ENCODE data around the gene OR51M1. TPM values are rescaled to one million over a fixed set of nuclear protein-coding genes. Genes with fewer than 3 reads are reported as not detected.
"Not testable (repeated sequence)": the region's sequence is repeated elsewhere in the genome, so short reads cannot be mapped to it uniquely, and the experiment has no call there.

The OR51M1 gene
- not detected for total RNA-seq
- not detected for polyA plus RNA-seq

GRCh38 chr11:5383576-5383975 is at the start of gene OR51M1:
OR51M1 (plus strand) TSS chr11:5383812; CDS start chr11:5389399, 5,587 bp downstream.
- no peak for DNase-seq
- no peak for ATAC-seq (ENCODE audit: low read depth in 2 of 2)
- H3K27ac ChIP-seq (ENCODE audit: insufficient read depth, low read length, poor library complexity, severe bottlenecking) = no peak within 1 kb of the TSS
- peaks cover 9% of the 10 kb centered on the region for H3K27me3 Mint-ChIP-seq
- no peak within 1 kb of the TSS for H3K4me3 ChIP-seq (ENCODE audit: low read depth, low read length)
- peaks cover 0 to 5% (median 0%) of the 10 kb centered on the region in 7 donors for H3K9me3 Mint-ChIP-seq
- H3K36me3 Mint-ChIP-seq = no peaks in the 10 kb centered on the region
- no peaks in the 10 kb centered on the region for H3K4me1 Mint-ChIP-seq
- no peak within 1 kb of the TSS for H3K27ac Mint-ChIP-seq
- no peaks in the 10 kb centered on the region for H3K9me3 ChIP-seq (ENCODE audit: control insufficient read depth in 2 of 2, low read length in 2 of 2)
- H3K4me1 ChIP-seq (ENCODE audit: control insufficient read depth, insufficient read depth, low read length, poor library complexity, severe bottlenecking) = no peaks in the 10 kb centered on the region
- no peaks in the 10 kb centered on the region for H3K36me3 ChIP-seq (ENCODE audit: control insufficient read depth, insufficient read depth, low read length)
- no peak within 1 kb of the TSS for H3K4me3 Mint-ChIP-seq
- H3K27me3 ChIP-seq (ENCODE audit: control insufficient read depth, insufficient read depth, low read length) = no peaks in the 10 kb centered on the region

- Histone ChIP-seq H3K4me3 (ENCODE audit: low read depth, low read length) (no peak overlapping the region), H3K36me3 (ENCODE audit: control insufficient read depth, insufficient read depth, low read length) (no peaks in the 10 kb centered on the region), H3K4me1 (ENCODE audit: control insufficient read depth, insufficient read depth, low read length, poor library complexity, severe bottlenecking) (no peaks in the 10 kb centered on the region), H3K27me3 (ENCODE audit: control insufficient read depth, insufficient read depth, low read length) (no peaks in the 10 kb centered on the region), H3K27ac (ENCODE audit: insufficient read depth, low read length, poor library complexity, severe bottlenecking) (no peak overlapping the region), H3K9me3 (ENCODE audit: control insufficient read depth in 2 of 2, low read length in 2 of 2) (no peaks in the 10 kb centered on the region)
- Mint-ChIP-seq H3K36me3 (no peaks in the 10 kb centered on the region), H3K9me3 (peaks cover 0 to 6% (median 0%) of the 10 kb centered on the region in 7 donors), H3K4me1 (no peaks in the 10 kb centered on the region), H3K27me3 (no peaks in the 10 kb centered on the region), H3K27ac (no peak overlapping the region), H3K4me3 (no peak overlapping the region)
- ATAC-seq (ENCODE audit: low read depth in 2 of 2) (no peak), DNase-seq (no peak)
Observed at GRCh38 chr11:5335170-5335569, 48.4 kb upstream of the OR51M1 start.

- Histone ChIP-seq H3K4me1 (ENCODE audit: control insufficient read depth, insufficient read depth, low read length, poor library complexity, severe bottlenecking) (no peaks in the 10 kb centered on the region), H3K9me3 (ENCODE audit: control insufficient read depth in 2 of 2, low read length in 2 of 2) (no peaks in the 10 kb centered on the region), H3K27me3 (ENCODE audit: control insufficient read depth, insufficient read depth, low read length) (no peaks in the 10 kb centered on the region), H3K27ac (ENCODE audit: insufficient read depth, low read length, poor library complexity, severe bottlenecking) (no peak overlapping the region), H3K36me3 (ENCODE audit: control insufficient read depth, insufficient read depth, low read length) (no peaks in the 10 kb centered on the region), H3K4me3 (ENCODE audit: low read depth, low read length) (no peak overlapping the region)
- Mint-ChIP-seq H3K27me3 (no peaks in the 10 kb centered on the region), H3K9me3 (peaks cover 0 to 6% (median 0%) of the 10 kb centered on the region in 7 donors), H3K4me3 (no peak overlapping the region), H3K27ac (no peak overlapping the region), H3K4me1 (no peaks in the 10 kb centered on the region), H3K36me3 (no peaks in the 10 kb centered on the region)
- DNase-seq (no peak), ATAC-seq (ENCODE audit: low read depth in 2 of 2) (no peak)
Observed at GRCh38 chr11:5336331-5336730, 47.3 kb upstream of the OR51M1 start.

GRCh38 chr11:5337253-5337652 is 46.4 kb upstream of the OR51M1 start:
- not testable (repeated sequence) for H3K9me3 Mint-ChIP-seq; H3K27me3 ChIP-seq (ENCODE audit: control insufficient read depth, insufficient read depth, low read length); H3K4me3 ChIP-seq (ENCODE audit: low read depth, low read length); H3K27me3 Mint-ChIP-seq; H3K36me3 Mint-ChIP-seq; H3K9me3 ChIP-seq (ENCODE audit: control insufficient read depth in 2 of 2, low read length in 2 of 2); H3K27ac Mint-ChIP-seq; H3K4me3 Mint-ChIP-seq; H3K27ac ChIP-seq (ENCODE audit: insufficient read depth, low read length, poor library complexity, severe bottlenecking); H3K36me3 ChIP-seq (ENCODE audit: control insufficient read depth, insufficient read depth, low read length); H3K4me1 Mint-ChIP-seq; DNase-seq; ATAC-seq (ENCODE audit: low read depth in 2 of 2); H3K4me1 ChIP-seq (ENCODE audit: control insufficient read depth, insufficient read depth, low read length, poor library complexity, severe bottlenecking)

GRCh38 chr11:5339771-5340322 is 43.8 kb upstream of the OR51M1 start:
- no peak overlapping the region for H3K27ac ChIP-seq (ENCODE audit: insufficient read depth, low read length, poor library complexity, severe bottlenecking)
- no peak overlapping the region for H3K4me3 Mint-ChIP-seq
- H3K9me3 ChIP-seq (ENCODE audit: control insufficient read depth in 2 of 2, low read length in 2 of 2) = no peaks in the 10 kb centered on the region
- H3K27me3 Mint-ChIP-seq = no peaks in the 10 kb centered on the region
- H3K4me1 ChIP-seq (ENCODE audit: control insufficient read depth, insufficient read depth, low read length, poor library complexity, severe bottlenecking) = no peaks in the 10 kb centered on the region
- no peak overlapping the region for H3K4me3 ChIP-seq (ENCODE audit: low read depth, low read length)
- DNase-seq (no peak), ATAC-seq (ENCODE audit: low read depth in 2 of 2) (no peak)
- H3K4me1 Mint-ChIP-seq = no peaks in the 10 kb centered on the region
- peaks cover 0 to 2% (median 0%) of the 10 kb centered on the region in 7 donors for H3K9me3 Mint-ChIP-seq
- H3K27me3 ChIP-seq (ENCODE audit: control insufficient read depth, insufficient read depth, low read length) = no peaks in the 10 kb centered on the region
- H3K36me3 ChIP-seq (ENCODE audit: control insufficient read depth, insufficient read depth, low read length) = no peaks in the 10 kb centered on the region
- no peak overlapping the region for H3K27ac Mint-ChIP-seq
- H3K36me3 Mint-ChIP-seq = no peaks in the 10 kb centered on the region

GRCh38 chr11:5343474-5344335 is 39.9 kb upstream of the OR51M1 start, which contains the start of gene OR51B5:
OR51B5 (minus strand) TSS chr11:5343524; CDS start chr11:5343524, 0 bp downstream.
- DNase-seq (no peak), ATAC-seq (ENCODE audit: low read depth in 2 of 2) (no peak)
- H3K4me1 ChIP-seq (ENCODE audit: control insufficient read depth, insufficient read depth, low read length, poor library complexity, severe bottlenecking) = no peaks in the 10 kb centered on the region
- no peaks in the 10 kb centered on the region for H3K9me3 ChIP-seq (ENCODE audit: control insufficient read depth in 2 of 2, low read length in 2 of 2)
- Mint-ChIP-seq H3K27ac (peak within 1 kb of the TSS in 1 of 3 donors; percentile 78), H3K27me3 (no peaks in the 10 kb centered on the region), H3K36me3 (no peaks in the 10 kb centered on the region), H3K4me3 (no peak within 1 kb of the TSS), H3K4me1 (no peaks in the 10 kb centered on the region), H3K9me3 (peaks cover 0 to 2% (median 0%) of the 10 kb centered on the region in 7 donors)
- H3K4me3 ChIP-seq (ENCODE audit: low read depth, low read length) = no peak within 1 kb of the TSS
- H3K36me3 ChIP-seq (ENCODE audit: control insufficient read depth, insufficient read depth, low read length) = no peaks in the 10 kb centered on the region
- no peak within 1 kb of the TSS for H3K27ac ChIP-seq (ENCODE audit: insufficient read depth, low read length, poor library complexity, severe bottlenecking)
- no peaks in the 10 kb centered on the region for H3K27me3 ChIP-seq (ENCODE audit: control insufficient read depth, insufficient read depth, low read length)

GRCh38 chr11:5345831-5346230 is 37.8 kb upstream of the OR51M1 start:
- no peaks in the 10 kb centered on the region for H3K27me3 Mint-ChIP-seq
- Histone ChIP-seq H3K27ac (ENCODE audit: insufficient read depth, low read length, poor library complexity, severe bottlenecking) (no peak overlapping the region), H3K4me1 (ENCODE audit: control insufficient read depth, insufficient read depth, low read length, poor library complexity, severe bottlenecking) (no peaks in the 10 kb centered on the region), H3K27me3 (ENCODE audit: control insufficient read depth, insufficient read depth, low read length) (no peaks in the 10 kb centered on the region), H3K36me3 (ENCODE audit: control insufficient read depth, insufficient read depth, low read length) (no peaks in the 10 kb centered on the region), H3K4me3 (ENCODE audit: low read depth, low read length) (no peak overlapping the region), H3K9me3 (ENCODE audit: control insufficient read depth in 2 of 2, low read length in 2 of 2) (no peaks in the 10 kb centered on the region)
- ATAC-seq (ENCODE audit: low read depth in 2 of 2) = no peak
- no peaks in the 10 kb centered on the region for H3K4me1 Mint-ChIP-seq
- H3K9me3 Mint-ChIP-seq = peaks cover 0 to 3% (median 0%) of the 10 kb centered on the region in 7 donors
- DNase-seq = no peak
- no peak overlapping the region for H3K4me3 Mint-ChIP-seq
- no peaks in the 10 kb centered on the region for H3K36me3 Mint-ChIP-seq
- no peak overlapping the region for H3K27ac Mint-ChIP-seq

All from CD4-positive, CD25-positive, alpha-beta regulatory T cell (primary cell).